Right ventricle myocardium superior (tissue), 1 donor: ENCODE results near the gene PCMT1. TPM values are rescaled to one million over a fixed set of nuclear protein-coding genes. Genes with fewer than 3 reads are reported as not detected.
"Not testable (repeated sequence)": the region's sequence is repeated elsewhere in the genome, so short reads cannot be mapped to it uniquely, and the experiment has no call there.

Experiments
- ATAC-seq: fragments of 200-7000 bp; cut with Tn5 transposase; one replicate; pipeline ENCODE4 v1.9.1; 2020; ENCODE audit warnings: mild to moderate bottlenecking; ENCODE audit not compliant: poor library complexity
- DNase-seq: peaks from one replicate; pipeline ENCODE4 v3.0.0-alpha.2; 2020
- intact Hi-C: fragments of 100-400 bp; cut with DNase I; formaldehyde crosslinking; loops from one replicate; pipeline ENCODE4 v1.11.2; 2022
- total RNA-seq: library from RNA; stranded (reverse); fragmentation: NEBNext Ultra II Directional; extraction: Animal tissue kit (Norgen Biotek cat#: 25700); gene quantifications from one replicate; pipeline ENCODE4 v1.2.1, GENCODE V29; 2021
- donor health status: DM: no; HTN: yes; CAD: no; lungs with severe emphysema.

PCMT1 gene
- total RNA-seq, 1 donor from 2014 or later, result 182 TPM

DNA sequence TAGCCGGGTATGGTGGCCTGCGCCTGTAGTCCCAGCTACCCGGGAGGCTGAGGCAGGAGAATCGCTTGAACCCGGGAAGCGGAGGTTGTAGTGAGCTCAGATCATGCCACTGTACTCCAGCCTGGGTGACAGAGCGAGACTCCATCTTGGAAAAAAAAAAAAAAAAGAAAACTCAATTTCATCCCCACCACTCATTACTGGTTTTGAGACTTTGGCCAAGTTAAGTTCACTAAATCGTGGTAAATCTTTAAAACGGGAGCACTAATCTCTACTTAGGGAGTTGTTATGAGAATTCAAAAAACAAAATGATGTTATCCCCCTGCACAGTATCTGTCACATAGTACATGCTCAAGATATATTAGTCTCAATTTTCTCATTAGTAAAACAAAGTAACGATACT lies 4.3 kb upstream of the PCMT1 start:
- DNase-seq, ATAC-seq, intact Hi-C loops: not testable (repeated sequence)

DNA sequence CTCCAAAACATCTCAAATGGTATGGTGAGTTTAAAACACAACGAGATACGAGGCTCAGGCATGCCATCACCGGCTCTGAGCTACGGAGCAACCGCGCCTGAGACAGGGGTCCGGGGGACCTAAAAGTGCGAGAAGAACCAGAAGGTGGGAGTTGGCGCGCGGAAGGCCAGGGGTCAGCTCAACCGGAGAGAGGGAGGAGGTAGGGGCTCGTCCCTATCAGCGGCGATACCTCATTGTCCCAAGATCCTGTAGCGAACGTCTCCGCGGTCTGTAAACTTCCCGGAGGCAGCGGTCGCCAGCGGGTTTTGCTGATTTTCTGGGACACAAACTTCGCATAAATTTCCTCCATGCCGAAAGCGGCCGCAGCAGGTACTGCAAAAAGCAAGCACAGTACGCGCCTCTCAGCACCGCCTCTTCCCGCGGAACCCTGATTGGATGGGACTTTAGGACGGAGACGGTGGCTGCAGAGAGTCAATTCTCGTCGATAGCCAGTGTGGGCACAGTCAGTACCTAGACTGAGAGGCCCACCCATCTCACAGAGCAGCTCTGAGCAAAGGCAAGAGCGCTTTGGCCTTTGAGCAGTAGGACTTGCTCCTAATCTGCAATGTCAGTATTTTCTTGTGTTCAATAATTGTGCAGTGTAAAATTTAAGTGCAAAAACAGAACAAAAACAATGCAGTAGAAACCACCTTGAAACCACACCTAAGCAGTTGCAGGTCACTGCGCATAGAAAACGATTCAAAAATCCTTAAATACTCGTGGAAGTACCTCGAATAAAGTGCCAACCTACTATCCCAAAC lies 3.2 kb upstream of the PCMT1 start, which contains the start of gene NUP43:
Gene NUP43, minus strand, starts transcription at position 383 of the 800 bp plus-strand sequence. Its CDS starts 34 bp downstream, at position 349.
- peak; percentile 96 for DNase-seq
- intact Hi-C loops, result no loop called here
- peak; percentile 77 for ATAC-seq

DNA sequence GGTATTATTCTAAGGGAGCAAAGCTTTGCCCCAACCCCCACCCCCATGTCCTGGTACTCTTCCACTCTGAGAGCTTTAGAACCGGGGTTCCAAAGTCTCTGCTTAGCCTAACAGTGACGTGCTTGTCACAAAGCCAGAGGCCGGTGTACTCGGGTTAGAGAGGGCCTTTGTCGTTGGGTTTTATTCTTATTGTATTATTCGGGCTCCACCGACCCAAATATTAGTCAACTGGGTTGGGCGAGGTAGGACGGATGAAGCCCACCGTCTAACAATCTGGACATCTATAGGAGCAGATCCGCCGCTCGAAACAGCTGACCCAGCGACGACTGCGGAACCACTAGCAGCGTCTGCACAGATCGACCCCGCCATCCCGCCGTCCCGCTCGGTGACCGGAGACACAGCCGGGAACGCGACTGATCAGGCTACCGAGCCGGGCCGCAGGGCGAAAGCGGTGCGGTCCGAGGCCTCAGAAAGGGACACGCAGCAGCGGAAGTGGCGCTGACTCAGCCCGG lies 403 bp upstream of the PCMT1 start:
- DNase-seq, intact Hi-C loops: not testable (repeated sequence)
- ATAC-seq, result peak; percentile 28

DNA sequence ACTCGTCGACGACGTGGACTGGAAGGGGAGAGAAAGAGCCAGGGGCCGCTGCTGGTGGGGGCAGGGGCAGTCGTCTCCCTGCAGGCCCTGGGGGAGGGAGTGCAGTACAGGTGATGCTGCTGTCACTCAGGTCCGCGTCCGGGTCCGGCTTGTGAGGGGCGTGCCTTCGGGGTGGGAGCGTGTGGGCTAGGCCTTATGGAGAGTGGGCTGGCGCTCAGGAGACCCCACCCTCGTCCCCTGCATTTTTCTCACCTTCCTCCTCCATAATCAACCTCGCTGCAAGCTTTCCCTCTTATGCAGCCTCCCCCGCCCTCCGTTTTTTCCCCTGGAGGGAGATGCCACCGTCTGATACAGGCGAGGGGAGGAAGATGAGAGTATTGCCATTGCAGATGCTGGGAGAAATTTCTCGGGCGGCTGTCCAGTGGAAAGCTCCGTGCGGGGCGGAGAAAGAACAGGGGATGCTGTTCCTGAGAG lies 632 bp downstream of the PCMT1 start:
- peak; percentile 61 for DNase-seq
- intact Hi-C loops, result no loop called here
- ATAC-seq, result peak; percentile 16

DNA sequence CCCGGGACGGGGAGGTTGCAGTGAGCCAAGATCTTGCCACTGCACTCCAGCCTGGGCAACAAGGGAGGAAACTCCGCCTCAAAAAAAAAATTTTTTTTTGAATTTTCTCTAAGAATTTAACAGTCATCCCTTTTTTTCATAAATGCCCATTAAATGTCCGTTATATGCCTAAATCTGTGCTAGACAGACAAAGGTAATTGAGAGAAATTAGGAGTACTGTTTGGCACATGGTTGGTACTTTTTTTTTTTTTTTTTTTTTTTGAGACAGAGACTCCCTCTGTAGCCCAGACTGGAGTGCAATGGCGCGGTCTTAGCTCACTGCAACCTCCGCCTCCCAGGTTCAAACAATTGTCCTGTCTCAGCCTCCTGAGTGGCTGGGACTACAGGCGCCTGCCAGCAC lies 1.7 kb downstream of the PCMT1 start:
- no peak for DNase-seq
- ATAC-seq, result no peak
- intact Hi-C loops, result no loop called here

DNA sequence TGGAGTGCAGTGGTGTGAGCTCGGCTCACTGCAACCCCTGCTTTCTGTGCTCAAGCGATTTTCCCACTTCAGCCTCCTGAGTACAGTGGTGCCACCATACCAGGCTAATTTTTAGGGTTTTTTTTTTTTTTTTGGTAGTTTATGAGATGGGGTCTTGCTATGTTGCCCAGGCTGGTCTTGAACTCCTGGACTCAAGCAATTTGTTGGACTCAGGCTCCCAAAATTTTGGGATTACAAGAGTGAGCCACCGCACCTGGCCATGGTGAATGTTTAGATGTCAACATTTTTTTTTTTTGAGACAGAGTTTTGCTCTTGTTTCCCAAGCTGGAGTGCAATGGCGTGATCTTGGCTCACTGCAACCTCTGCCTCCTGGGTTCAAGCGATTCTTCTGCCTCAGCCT lies 2.4 kb downstream of the PCMT1 start:
- DNase-seq, ATAC-seq, intact Hi-C loops: not testable (repeated sequence)

DNA sequence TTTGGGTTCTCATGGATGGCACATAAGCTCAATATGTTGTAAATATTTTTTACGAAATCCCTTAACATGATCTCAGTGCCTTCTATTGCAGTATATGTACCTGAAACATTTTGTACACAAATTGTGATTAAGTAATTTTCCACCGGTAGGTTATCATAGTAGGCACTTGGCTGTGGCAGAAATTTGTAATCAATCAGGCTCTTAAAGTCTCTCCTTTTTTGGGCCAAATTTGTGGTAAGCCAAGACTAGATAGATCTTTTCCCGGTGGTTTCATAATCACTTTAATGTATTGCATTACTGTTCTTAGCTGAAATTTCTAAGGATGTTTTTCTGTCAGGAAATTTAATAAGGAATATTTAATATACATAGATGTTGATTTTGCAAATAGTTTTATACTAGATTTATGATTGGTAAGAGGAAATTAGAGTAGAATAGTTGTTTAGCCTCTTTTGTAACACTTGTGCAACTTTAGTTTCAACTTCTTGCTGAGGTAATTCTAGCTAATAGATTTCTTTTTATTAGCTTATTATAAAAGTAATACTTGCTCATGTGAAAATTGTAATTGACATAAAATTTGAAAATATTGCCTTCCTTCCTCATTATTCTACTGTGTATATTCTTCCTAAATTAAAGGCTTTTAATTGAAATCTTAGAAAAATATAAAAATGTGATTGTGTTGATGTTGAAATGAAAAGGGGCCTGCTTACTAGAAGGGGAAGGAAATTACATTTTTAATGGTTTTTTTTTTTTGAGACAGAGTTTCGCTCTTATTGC lies 3.2 kb downstream of the PCMT1 start:
- intact Hi-C loops, result no loop called here
- ATAC-seq (no peak), DNase-seq (no peak)

DNA sequence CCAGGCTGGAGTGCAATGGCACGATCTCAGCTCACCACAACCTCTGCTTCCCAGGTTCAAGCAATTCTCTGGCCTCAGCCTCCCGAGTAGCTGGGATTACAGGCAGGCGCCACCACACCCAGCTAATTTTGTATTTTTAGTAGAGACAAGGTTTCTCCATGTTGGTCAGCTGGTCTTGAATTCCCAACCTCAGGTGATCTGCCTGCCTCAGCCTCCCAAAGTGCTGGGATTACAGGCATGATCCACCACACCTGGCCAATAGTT lies 3.8 kb downstream of the PCMT1 start:
- intact Hi-C loops, DNase-seq, ATAC-seq: not testable (repeated sequence)

DNA sequence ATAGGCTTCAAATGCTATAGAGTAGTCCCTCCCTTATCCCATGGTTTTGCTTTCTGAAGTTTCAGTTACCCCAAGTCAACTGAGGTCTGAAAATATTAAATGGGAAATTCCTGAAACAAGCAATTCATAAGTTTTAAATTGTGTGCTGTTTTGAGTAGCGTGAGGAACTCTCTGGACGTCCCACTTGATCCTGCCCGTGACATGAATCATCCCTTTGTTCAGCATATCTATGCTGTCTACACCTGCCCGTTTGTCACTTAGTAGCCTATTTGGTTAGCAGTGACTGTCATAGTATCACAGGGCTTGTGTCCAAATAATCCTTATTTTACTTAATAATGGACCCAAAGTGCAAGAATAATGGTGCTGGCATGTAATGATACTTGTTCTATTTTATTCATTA lies 5.0 kb downstream of the PCMT1 start:
- ATAC-seq, result no peak
- no peak for DNase-seq
- intact Hi-C loops, result no loop called here

DNA sequence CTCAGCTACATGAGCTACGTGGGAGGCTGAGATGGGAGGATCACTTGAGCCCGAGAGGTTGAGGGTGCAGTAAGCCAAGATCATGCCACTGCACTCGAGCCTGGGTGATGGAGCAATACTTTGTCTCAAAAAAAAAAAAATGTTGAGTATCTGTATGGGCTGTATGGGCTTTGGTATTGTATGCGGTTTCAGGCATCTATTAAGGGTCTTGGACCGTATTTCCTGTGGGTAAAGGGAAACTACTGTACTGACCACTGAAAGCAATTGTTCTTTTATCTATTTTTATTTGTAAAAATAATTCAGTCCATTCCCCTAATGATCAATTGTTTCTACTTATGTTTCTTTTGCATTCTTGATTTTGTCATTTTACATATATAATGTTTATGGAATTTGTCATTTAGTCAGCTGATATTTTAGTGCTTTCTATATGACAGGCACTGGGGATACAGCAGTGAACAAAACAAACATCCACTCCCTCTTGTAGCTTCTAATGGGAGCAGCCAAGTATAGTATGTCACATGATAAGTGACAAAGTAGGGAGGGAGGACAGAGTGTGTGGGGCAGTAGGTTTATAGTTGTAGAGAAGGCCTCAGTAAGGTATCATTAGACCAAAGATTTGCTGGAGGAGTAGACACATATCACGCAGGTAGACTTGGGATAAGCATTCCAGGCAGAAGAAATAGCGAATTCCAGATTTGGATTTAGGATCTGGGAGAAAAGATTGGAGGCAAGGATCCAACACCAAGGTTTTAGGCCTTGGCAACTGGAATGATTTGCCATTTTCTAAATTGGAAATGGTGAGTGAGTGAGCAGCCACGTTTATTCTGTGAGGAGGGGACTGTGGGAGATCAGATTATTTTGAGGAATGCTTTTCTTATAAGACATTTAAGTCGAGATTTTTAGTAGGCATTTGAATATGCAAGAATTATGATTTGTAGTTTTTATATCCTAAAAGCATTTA lies 6.0 kb downstream of the PCMT1 start:
- DNase-seq (no peak), ATAC-seq (peak; percentile 90)
- intact Hi-C loops, result no loop called here

DNA sequence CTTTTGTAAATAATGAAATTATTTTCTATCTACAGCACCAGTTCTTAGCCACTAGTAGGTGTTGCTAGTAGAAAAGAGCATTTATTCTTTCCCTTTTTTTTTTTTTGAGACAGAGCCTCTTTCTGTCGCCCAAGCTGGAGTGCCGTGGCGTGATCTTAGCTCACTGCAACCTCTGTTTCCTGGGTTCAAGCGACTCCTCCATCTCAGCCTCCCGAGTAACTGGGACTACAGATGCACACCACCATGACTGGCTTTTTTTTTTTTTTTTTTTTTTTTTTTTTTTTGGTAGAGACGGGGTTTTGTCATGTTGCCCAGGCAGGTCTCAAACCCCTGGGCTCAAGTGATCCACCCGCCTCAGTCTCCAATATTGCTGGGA lies 6.7 kb downstream of the PCMT1 start:
- intact Hi-C loops, result no loop called here
- DNase-seq (no peak), ATAC-seq (no peak)

DNA sequence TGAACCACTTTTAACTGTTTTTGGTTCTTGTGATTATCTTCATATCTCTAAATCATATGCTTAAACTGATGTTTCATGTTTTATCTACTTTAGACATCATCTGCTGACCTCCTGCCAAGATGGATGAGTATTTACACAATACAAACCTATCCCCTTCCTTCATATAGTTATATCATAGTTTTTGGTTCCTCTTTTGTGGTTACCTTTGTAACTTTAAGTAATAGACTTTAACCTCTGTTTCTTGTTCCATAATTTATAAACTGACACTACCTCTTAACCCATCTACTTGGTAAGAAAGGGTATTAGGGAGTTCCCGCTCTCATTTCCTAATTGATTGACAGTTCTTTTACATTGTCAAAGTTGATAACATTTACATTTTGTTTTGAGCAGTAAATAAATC lies 11.9 kb downstream of the PCMT1 start:
- no peak for DNase-seq
- intact Hi-C loops, result no loop called here
- no peak for ATAC-seq

DNA sequence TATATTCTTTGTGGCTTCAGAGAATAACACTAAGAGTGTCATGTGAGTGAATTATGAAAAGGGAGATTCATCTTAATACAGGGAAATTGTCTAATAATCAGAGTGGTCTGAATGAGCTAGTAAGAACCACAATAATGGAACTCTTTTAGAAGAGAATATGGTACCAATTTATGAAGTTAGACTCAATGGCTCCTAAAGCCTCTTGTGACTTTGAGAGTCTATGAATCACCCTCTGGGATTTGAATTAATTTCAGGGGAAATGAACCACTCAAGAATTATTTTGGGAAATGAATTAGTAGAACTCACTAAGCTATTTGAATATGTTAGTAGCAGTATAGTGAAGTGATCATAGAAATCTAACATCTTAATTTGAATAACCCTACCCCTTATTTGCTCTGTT lies 14.3 kb downstream of the PCMT1 start:
- DNase-seq, result no peak
- intact Hi-C loops, result no loop called here
- ATAC-seq, result no peak

DNA sequence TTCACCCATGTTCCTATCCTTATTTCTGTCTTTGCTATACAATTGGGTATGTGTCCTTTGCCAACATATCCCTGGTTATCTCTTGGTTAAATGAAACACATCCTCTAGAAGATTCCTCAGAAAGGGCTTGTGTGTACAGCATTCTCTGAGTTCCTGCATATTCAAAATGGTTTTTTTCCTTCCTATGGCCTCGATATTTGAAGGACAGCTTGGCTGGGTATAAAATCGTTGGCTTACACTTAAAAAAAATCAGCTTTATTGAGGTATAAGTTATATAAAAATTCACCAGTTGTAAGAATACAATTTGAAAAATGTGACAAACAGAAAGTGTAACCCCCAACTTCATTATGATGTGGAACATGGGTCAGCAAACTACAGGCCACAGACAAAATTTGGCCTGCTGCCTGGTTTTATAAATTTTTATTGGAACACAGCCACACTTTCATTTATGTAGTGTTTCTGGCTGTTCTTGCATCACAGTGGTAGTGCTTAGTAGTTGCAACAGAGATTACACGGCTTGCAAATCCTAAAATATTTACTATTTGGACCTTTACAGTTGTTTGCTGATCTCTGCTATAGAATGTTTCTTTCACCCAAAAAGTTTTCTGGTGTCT lies 16.7 kb downstream of the PCMT1 start:
- intact Hi-C loops, result no loop called here
- ATAC-seq, result peak; percentile 34
- DNase-seq, result no peak

DNA sequence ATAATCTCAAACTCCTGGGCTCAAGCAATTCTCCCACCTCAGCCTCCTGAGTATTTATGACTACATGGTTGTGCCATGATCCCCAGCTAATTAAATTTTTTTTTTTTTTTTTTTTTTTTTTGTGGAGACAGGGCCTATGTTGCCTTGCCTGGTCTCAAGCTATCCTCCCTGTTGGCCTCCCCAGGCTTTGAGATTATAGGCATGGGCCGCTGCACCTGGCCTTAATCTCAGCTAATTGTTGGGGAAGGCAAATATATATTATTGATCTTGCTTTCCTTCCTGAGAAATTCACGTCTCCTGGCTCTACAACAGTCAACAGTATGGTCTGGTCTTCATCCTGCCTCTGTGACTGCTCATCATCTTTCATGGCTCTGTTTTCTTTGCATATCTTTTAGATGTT lies 20.1 kb downstream of the PCMT1 start:
- intact Hi-C loops, result no loop called here
- DNase-seq, result no peak
- ATAC-seq, result no peak

DNA sequence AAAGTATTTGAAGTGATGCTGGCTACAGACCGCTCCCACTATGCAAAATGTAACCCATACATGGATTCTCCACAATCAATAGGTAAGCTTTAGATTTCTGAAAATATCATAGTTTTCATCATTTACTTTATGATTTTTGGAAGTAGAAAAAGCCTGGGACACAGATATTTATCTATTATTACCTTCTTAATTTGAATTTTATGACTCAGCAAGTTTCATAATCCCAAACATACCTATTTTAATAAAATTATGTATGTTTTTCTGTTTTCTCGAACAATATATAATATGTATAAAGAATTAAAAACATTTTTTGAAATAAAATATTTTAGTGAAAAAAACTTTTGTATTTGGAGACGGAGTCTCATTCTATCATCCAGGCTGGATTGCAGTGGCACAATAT lies 21.6 kb downstream of the PCMT1 start:
- DNase-seq, result no peak
- ATAC-seq, result no peak
- intact Hi-C loops, result no loop called here

DNA sequence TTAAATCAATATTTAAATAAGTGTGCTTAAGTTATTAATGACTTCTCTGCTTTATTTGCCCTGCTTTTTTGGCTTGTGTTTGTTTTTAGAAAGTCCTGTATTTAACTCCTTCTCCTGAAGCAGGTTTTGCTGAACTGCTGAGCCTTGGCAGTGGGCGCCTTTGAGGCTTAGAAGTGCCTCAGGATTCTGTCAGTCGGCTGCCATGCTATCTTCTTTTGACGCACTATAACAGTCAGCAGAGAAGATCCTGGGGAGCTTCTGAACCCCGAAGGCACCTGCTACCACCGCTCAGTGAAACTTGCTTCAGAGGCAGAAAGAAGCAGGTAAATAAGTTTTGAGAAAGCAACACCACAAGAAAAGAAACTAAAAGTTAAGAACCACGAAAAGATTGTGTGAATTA lies 22.4 kb downstream of the PCMT1 start:
- DNase-seq (no peak), ATAC-seq (peak; percentile 47)
- intact Hi-C loops, result no loop called here

DNA sequence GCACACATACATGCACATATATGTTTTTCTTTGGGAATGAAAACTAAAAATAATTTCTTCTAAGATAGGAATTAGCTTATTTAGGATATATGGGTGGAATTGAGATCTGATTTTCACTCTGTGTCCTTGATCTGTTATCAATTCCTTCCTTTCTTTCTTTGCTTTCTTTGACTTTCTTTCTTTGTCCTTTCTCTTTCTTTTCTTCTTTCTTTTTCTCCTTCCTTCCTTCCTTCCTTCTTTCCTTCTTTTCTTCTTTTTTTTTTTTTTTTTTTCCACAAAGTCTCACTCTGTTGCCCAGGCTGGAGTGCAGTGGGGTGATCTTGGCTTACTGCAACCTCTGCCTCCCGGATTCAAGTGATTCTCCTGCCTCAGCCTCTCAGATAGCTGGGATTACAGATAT lies 28.1 kb downstream of the PCMT1 start:
- ATAC-seq (no peak), DNase-seq (no peak)
- intact Hi-C loops, result no loop called here

DNA sequence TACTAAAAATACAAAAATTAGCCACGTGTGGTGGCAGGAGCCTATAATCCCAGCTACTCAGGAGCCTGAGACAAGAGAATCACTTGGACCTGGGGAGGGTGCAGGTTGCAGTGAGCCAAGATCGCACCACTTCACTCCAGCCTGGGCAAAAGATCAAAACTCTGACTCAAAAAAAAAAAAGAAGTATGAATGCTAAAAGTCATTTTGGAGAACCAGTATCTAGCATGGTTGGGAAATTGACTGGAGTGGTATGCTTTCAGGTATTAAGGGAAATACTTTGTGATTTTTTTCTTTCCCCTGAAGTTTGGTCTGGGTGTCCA lies 30.1 kb downstream of the PCMT1 start:
- intact Hi-C loops, result no loop called here
- DNase-seq, result no peak
- ATAC-seq, result peak; percentile 84
